Stimulated activated CD8-positive, alpha-beta memory T cell treated with anti-CD3 and anti-CD28 coated beads, Interleukin-4, amount 100 ng/mL, for 4 hours (primary cell): ENCODE results near the gene SIM1.

Source experiments
- DNase-seq, 2 donors: peaks; one replicate each; pipeline ENCODE4 v3.0.0-alpha.2; 2020; ENCODE audit warnings: low read depth in 2 of 2, low spot score in 1 of 2

Gene SIM1, protein sequence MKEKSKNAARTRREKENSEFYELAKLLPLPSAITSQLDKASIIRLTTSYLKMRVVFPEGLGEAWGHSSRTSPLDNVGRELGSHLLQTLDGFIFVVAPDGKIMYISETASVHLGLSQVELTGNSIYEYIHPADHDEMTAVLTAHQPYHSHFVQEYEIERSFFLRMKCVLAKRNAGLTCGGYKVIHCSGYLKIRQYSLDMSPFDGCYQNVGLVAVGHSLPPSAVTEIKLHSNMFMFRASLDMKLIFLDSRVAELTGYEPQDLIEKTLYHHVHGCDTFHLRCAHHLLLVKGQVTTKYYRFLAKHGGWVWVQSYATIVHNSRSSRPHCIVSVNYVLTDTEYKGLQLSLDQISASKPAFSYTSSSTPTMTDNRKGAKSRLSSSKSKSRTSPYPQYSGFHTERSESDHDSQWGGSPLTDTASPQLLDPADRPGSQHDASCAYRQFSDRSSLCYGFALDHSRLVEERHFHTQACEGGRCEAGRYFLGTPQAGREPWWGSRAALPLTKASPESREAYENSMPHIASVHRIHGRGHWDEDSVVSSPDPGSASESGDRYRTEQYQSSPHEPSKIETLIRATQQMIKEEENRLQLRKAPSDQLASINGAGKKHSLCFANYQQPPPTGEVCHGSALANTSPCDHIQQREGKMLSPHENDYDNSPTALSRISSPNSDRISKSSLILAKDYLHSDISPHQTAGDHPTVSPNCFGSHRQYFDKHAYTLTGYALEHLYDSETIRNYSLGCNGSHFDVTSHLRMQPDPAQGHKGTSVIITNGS

DNA sequence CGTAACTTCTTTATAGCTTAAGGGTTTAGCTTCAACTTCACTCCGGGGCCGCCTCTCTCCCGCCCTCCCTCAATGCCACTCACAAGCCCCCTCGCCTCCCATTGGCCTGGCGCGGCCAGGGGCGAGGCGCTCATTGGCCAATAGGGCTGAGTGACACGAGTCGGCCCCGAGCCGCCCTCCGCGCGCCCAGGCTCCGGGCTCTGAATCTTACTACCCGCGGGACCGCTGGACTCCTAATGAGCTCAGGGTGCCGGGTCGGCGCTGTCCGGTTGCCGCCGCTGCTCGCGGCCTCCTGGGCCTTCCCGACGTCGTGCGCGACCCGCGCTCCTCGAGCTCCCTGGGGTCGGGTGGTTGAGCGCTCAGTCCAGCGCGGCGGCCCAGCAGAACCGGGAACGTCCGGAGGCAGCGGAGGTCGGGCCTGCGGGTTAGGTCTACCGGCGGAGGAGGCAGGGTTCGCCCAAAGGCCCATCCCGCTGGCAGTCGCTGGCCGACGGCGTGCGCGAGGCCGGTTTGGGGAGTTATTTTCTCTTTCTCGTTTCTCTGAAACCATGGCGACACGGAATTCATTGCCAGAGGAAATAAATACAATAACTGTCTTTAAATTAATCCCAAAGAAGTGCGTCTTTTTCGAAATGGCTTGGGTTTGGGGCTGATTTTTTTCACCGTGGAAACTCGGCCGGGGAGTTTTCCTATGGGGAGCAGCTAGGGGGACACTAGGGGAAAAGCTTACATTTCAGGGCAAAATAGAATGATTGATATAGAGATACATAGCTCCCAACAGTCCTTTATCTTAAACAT, at the start of gene SIM1:
Gene SIM1 (minus strand): TSS at position 19 of the 798 bp plus-strand sequence. CDS start 1,453 bp downstream, outside the sequence.
- DNase-seq = no peak

DNA sequence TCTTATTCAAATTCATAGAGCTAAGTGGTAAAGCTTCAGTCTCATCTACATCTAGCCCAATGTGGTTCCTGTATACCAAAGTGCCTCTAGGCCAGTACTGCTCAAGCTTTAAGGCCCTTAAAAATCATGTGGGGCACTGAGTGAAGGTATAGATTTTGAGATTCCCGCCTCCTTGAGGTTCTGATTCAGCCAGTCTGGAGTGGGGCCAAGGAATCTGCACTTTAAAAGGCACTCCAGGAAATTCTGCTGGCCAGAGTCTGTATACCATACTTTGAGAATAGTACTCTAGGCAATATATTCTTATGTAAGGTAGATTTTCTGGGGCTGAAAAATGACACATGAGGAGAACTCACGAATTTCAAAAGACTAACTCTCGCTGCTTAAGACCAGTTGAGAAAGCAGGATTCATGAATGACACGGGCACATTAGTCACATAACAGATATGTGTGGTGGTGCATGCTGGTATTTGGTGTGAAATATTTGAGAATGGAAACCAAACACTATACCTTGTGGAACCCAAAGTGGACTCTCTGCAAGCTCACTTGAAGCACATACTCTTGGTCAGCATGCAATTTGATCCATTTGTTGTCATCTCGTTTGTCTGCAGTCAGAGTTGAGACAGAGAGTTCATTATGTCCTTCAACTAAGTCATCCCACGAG, 47.6 kb upstream of the SIM1 start:
- DNase-seq = no peak

DNA sequence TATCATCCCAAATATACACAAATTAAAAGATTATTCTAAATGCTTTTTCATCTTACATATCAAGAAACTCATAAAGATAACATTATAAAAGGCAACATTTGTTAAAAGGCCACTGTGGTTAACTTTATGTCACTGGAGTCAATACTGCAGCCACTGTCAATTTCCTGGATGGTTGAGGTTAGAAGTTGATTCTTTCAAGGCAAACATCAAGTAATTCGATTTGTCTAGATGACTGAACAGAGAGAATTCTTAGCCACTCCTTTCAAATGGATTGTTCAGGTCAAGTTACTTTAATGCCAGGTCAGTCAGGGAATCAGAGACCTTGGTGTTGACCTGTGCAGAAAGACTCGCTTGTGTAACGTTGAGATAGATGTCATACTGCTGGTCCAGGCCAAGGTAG, 44.4 kb upstream of the SIM1 start:
- DNase-seq = no peak

DNA sequence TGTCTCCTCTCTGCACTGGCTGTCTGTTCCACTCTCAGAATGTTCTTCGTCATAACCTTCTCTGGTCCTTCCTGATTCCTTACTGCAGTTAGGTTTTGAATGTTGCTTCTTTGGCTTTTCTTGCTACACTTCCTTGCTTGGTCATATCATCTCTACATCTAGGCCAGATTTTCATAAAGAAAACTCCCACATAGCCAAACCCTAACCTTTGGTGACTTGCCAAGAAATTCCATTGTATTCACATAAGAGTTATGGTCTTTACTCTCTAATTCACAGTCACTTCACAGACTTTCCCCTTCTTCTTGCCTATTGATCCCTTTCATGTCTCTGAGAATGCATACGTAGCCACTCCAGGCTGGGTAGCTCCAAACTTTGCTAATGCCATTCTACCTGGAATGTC, 41.9 kb upstream of the SIM1 start:
- DNase-seq = no peak

DNA sequence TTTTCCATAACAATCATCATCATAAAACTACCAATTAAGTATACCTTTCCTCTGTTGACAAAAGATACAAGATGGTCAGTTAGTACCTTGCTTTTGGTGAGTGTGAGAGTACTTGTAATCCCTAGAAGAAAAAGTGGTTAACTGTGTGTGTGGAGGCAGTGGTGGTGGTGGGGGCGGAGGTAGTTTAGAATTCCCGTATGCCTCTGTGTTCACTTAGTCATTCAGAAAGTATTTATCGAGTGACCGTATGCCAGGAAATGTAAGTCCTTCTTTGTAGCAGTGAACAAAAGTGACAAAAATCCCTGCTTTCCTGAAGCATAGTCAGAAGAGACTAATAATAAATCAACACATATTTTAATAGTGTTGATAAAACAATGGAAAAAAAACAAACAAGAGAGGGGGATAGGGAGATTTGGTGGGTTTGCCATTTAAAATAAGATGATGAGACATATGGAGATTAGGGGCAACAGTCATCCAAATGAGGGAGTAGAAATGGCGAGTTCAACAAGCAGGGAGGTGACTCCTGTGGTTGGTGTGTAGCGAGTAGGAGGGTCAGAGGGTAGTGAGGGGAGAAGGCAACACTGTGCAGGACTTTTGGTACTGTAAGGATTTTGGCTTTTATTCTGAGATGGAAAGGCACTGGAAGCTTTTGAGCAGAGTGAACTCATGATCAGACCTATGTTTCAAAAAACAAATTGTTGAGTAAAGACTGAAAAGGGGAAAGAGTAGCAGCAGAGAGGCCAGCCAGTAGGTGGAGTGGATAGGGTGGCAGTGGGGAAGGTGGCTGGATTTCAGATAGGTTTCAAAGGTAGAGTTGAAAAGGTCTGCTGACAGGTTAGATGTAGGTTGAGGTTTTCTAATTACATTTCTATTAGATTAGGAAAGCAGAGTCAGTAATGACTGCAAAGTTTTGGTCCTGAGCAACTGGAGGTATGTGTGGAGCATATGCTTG, 40.3 kb upstream of the SIM1 start:
- DNase-seq = no peak

DNA sequence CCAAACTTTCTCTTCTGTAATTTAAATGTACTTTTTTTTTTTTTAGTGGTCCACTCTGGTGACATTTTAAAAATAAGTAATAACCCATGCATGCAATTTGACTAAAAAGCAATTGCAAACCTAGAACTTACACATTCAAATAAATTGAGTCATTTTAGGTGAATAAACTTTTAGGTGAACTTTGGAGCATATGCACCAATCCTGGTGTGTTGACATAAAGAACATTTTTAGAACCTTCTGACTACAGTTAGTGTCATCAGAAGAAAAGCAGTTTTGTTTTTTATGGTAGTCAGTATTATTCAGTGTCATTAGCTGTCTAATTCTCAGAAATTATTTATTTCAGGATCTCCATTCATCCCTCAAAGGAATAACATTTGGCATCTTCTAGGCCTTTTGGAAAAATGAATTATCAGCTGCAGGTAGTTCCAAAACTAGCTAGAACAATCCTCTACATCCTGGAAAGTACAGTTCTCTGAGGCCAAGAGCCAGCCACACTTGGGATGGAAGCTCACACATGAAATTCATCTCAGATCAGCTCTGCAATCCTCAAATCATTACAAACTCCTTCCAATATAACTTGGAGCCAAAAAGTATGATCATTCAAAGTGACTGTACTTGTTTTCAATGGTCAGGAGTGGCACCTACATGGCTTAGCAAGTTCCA, 38.5 kb upstream of the SIM1 start:
- no peak for DNase-seq

DNA sequence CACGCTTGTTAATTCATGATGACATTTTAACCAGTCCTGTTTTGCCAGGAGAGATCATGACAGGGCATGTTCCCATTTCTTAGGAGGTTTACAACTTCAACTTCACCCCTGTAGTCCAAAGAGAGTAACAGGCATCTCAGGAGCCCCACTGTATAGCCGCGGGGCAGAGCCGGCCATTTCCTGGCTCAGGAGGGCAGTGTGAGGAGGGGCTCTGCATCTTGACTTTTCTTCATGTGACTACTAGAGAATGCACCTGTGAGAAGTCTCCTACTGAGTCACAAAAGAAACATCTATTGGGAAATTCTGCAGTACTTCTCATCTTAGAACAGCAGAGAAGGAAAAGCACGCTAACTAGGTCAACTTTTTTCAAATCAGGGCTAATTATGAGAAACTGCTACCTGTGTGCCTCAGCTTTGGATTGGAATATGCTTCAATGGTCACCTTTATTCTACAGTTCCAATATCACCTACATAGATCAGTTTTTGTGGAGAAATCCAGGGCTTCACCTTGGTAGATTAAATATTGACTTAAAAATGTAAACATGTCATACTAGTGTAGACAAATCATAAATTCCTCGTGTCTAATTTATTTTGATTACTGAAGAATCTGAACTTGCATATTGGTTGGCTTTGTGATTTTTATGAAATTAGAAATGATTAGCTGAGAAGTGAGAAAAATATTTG, 28.6 kb upstream of the SIM1 start:
- DNase-seq = no peak

DNA sequence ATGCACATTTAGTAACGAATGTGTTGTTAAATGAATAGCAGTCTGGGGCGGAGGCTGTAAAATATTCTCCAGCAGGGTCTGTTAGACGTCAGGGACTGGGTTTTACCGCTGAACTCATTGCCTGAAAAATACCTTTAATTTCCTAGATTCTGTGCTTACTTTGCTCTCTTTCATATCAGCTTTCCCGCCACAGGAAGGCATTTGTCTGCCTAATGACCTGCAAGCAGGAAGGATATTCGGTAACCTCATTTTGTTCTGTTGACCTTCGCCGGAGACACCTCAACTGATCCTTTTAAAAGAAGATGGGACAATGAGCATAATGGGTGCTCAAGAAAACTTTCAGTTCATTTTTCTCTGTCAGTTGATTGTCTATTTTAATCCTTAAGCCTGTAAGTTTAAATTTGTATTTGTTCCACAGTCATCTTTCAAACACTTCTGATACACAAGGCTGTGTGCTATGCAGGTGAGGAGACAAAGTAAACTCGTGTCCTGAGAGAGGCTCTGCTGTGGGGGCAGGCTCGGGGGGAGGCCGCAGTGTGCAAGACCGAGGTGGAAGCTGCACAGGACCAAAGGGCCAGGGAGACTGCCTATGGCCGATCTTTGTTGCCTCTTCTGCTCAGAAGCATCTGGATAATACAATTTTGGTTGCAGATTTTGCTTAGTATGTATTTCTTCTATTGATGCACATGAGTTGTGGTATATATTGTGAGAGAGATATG, 27.4 kb upstream of the SIM1 start:
- DNase-seq = no peak

DNA sequence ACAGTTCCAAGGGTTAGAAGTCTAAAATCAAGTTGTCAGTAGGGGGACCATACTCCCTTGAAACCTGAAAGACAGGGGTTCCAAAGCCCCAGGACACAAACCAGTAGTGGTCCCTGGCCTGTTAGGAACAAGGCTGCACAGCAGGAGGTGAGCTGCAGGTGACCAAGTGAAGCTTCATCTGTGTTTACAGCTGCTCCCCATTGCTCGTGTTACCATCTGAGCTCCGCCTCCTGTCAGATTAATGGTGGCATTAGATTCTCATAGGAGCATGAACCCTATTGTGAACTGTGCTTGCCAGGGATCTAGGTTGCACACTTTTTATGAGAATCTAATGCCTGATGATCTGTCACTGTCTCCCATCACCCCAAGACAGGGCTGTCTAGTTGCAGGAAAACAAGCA, 25.3 kb upstream of the SIM1 start:
- no peak for DNase-seq

DNA sequence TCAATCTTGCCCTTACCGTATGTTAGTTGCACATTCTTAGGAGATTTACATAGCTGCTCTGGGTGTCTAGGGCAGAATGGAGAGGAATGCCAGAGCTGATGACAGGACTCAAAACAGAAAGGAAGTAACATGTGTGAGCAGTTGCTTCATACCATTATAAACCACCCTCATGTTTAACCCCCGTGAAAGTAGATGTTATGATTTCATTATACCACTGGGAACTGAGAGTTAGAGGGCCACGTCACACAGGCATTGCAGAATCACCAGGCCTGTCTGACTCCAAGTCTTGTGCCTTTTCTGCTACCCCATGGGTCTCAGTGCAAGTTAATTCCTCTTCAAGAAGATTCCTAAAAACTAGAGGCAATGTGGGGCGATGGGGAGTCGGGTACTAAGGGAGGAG, 23.5 kb upstream of the SIM1 start:
- no peak for DNase-seq

DNA sequence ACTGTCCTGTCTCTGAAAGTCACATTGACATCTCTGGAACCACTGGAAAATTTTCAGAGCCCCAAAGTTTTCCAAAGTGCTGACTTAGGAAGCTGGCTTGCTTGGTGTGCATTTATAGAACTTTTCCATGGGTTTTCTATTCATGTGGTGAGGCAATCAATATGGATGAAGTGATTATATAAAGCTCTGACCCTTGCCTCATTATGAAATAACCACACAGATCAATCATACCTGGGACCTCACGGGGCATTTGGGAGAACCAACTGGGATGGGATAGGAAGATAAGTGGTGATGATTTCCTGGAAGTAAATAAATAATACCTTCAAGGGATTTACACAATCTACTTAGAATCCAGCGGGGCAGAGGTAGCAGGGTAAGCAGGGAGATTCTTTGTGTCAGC, 22.9 kb upstream of the SIM1 start:
- no peak for DNase-seq

DNA sequence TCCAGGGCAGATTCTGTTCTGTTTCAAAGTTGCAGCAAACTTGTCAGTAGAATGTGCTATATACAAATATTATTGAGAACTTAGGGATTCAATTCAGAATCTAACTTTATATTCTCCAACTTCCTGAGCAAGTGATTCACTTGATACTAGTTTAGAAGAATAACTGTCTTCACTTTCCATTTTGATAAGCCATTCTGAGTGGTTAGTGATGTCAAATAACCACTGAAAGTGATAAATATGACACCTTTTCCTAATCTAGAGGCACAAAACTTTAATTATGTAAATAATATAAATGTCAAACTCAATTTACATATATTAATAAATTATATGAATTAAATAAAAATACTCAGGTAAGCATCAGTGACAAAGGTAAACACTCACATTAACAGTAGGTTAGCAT, 20.5 kb upstream of the SIM1 start:
- DNase-seq = no peak

DNA sequence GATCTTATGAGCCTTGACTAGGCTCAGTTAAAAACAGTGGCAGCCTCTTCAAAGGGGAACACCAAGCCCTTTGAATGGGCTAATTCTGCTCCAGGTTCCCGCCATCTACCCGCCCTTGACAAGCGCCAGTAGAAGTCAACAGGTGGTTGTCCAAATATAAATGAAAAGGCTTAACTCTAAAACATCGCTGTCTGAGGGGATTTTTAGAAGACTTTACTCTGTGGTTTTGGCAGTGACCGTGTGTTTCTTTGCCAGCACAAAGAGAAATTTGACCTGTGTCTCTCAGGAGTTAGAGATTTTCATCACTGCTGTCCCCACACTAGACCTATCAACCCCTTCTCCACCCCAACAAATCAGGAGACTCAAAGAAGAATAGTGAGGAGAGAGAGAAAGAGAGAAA, 19.8 kb upstream of the SIM1 start:
- DNase-seq = no peak

DNA sequence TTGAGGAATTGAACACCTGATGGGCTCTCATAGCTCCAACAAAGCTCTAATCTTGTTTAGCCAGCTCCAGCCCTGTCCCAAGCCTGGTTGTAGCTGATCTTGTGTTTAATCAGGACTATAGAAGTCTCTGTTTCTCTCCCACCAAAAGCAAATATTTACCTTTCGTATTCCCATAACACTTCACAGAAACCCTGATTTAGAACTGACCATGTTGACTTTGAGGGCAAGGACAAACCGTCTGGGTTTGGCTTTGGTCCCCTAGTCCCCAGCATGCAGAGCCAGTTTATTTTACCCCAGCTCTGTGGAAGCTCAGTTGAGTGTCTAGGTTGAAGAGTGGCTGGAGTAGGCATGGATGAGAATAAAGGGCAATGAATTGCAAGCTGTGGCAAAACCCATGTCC, 18.0 kb upstream of the SIM1 start:
- no peak for DNase-seq

DNA sequence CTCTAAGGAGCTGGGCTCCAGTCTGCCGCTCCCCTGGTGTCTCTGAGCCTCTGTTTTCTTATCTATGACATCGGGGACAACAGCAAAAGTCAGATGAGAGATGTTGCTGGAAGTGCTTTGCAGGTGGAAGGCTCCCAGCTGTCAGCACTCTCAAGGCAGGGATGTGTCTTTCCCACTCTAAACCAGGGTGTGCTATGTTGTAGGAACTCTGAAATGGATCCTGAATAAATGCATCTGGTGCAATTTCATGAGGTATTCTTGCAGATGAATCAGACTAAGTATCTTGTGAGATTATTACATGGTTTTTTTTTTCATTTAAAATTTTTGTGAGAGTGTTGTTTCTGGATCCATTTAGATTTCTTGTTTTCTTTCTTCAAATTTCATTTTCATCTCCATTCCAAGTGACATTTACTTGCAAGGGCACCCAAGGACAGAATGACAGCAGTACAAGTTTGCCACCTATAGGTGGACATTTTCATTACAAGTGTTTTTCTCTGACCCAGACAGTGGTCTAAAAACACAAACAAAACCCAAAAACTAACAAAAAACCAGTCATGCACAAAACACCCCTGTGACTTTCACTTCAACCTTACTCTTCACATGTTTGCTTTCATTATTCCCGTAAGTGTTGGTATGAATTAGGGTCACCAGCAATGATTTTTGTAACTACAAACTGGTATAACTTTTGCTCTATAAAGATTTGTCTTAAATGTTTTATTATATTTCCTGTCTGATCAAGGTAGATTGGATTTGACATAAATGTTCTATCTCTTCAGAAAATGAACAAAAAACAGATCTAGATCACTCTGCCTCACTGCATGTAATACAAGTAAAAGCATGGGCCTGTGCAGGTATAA, 14.7 kb upstream of the SIM1 start:
- DNase-seq = no peak

DNA sequence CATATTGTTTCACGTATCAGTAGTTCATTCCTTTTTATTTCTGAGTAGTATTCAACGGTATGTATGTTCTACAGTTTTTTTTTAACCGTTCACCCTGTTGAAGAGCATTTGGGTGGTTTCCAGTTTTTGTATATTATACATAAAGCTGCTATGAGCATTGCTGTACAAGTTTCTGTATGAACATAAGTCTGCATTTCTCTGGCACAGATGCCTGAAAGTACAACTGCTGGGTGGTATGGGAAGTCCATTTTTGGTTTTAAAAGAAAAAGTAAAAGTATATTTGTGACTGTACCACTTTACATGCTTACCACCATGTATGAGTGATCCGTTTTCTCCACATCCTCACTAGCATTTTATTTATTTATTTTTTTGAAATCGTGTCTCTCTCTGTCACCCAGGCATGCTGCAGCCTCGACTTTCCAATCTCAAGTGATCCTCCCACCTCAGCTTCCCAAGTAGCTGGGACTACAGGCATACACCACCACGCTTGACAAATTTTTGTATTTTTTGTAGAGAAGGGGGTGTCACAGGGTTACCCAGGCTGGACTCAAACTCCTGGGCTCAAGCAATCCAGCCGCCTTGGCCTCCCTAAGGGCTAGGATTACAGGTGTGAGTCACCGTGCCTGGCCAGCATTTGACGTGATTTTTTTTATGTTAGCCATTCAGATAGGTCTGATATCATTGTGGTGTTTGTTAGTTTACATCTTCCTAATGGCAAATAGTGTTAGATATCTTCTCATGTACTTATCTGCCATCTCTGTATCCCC, 11.0 kb upstream of the SIM1 start:
- DNase-seq = no peak

DNA sequence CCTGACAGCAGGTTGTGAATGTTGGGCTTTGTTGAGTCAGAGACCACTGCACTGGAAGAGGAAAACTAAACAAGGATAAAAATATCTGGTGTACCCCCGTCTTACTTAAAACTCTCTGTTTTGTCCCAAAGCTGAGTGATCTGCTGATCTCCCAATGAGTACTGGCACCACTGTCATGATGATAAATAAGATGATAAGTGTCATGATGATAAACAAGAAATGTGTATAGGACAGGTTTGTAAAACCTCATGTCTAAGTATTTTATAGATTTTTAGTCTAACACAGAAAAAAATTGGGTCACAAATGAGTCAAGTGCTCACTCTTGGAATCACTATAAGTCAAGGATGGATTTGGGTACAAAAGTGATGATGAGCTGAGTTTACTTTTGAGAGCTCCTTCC, 8.5 kb upstream of the SIM1 start:
- no peak for DNase-seq
